GM19043 (cell line): ENCODE data around the gene LHX1.

Experiments used
- ATAC-seq: cut with Tn5 transposase; IDR thresholded peaks from one replicate; pipeline ENCODE4 v1.9.1; 2021; ENCODE audit warnings: low read depth; ENCODE audit not compliant: unreplicated experiment

The LHX1 gene

GRCh38 chr17:36937001-36937958, at the start of gene LHX1:
TSS of gene LHX1 (plus strand) at chr17:36937475. CDS start at chr17:36938198, 723 bp downstream.
- ATAC-seq, result no peak

GRCh38 chr17:36888236-36888951, 48.9 kb upstream of the LHX1 start:
- ATAC-seq, result no peak

GRCh38 chr17:36889770-36890349, 47.4 kb upstream of the LHX1 start:
- ATAC-seq, result no peak

GRCh38 chr17:36890398-36891168, 46.7 kb upstream of the LHX1 start:
- no peak for ATAC-seq

- ATAC-seq, result no peak
Measured at GRCh38 chr17:36892112-36892838, 45.0 kb upstream of the LHX1 start.

- no peak for ATAC-seq
Measured at GRCh38 chr17:36894177-36894576, 43.1 kb upstream of the LHX1 start.

GRCh38 chr17:36894925-36895324, 42.4 kb upstream of the LHX1 start:
- ATAC-seq, result no peak

GRCh38 chr17:36899250-36900159, 37.8 kb upstream of the LHX1 start:
- no peak for ATAC-seq

- no peak for ATAC-seq
Measured at GRCh38 chr17:36900160-36900512, 37.1 kb upstream of the LHX1 start.

GRCh38 chr17:36901506-36901905, 35.8 kb upstream of the LHX1 start:
- ATAC-seq, result no peak

GRCh38 chr17:36907407-36907806, 29.9 kb upstream of the LHX1 start:
- ATAC-seq, result no peak

- ATAC-seq, result no peak
Measured at GRCh38 chr17:36910513-36910912, 26.8 kb upstream of the LHX1 start.

- no peak for ATAC-seq
Measured at GRCh38 chr17:36911001-36911400, 26.3 kb upstream of the LHX1 start.

GRCh38 chr17:36913132-36913531, 24.1 kb upstream of the LHX1 start:
- no peak for ATAC-seq

GRCh38 chr17:36918211-36918691, 19.0 kb upstream of the LHX1 start:
- no peak for ATAC-seq

- ATAC-seq, result no peak
Measured at GRCh38 chr17:36919407-36919968, 17.8 kb upstream of the LHX1 start.

GRCh38 chr17:36920032-36921005, 17.0 kb upstream of the LHX1 start:
- ATAC-seq, result no peak
